Esophagus (tissue), 2 donors: ENCODE measurements around the gene FKBP3. TPM values are rescaled to one million over a fixed set of nuclear protein-coding genes. Genes with fewer than 3 reads are reported as not detected.
"Not testable (repeated sequence)": the region's sequence is repeated elsewhere in the genome, so short reads cannot be mapped to it uniquely, and the experiment has no call there.

Experiments
- H3K27ac ChIP-seq, 2 donors: one replicate each; pipeline ENCODE4 v1.5.1; 2013; ENCODE audit warnings: low read depth in 2 of 2, mild to moderate bottlenecking in 2 of 2, inconsistent platforms in 1 of 2, low read length in 1 of 2, moderate library complexity in 1 of 2
- H3K27me3 ChIP-seq, 2 donors: one replicate each; pipeline ENCODE4 v1.6.1; 2013; ENCODE audit warnings: low read length in 2 of 2, control low read depth in 1 of 2, mild to moderate bottlenecking in 1 of 2; ENCODE audit not compliant: insufficient read depth in 2 of 2, control insufficient read depth in 1 of 2
- H3K36me3 ChIP-seq, 2 donors: one replicate each; pipeline ENCODE4 v1.6.1; 2013; ENCODE audit warnings: low read length in 1 of 2; ENCODE audit not compliant: control insufficient read depth in 2 of 2, insufficient read depth in 2 of 2
- H3K4me1 ChIP-seq, 2 donors: one replicate each; pipeline ENCODE4 v1.6.1; 2013; ENCODE audit warnings: low read length in 1 of 2; ENCODE audit not compliant: control insufficient read depth in 2 of 2, insufficient read depth in 2 of 2
- H3K4me3 ChIP-seq, 2 donors: one replicate each; pipeline ENCODE4 v1.5.1; 2013; ENCODE audit warnings: low read length in 2 of 2, mild to moderate bottlenecking in 2 of 2, low read depth in 1 of 2, moderate library complexity in 1 of 2
- H3K9me3 ChIP-seq, 2 donors: one replicate each; pipeline ENCODE4 v1.6.1; 2013; ENCODE audit warnings: mild to moderate bottlenecking in 2 of 2, low read depth in 1 of 2, low read length in 1 of 2, moderate library complexity in 1 of 2; ENCODE audit not compliant: control insufficient read depth in 2 of 2, insufficient read depth in 1 of 2
- WGBS, 2 donors: extraction: QIAGEN DNeasy Blood & Tissue Kit; methylation state at CpG; one replicate each; pipeline ENCODE4 v1.1.7; 2013; 5-methylcytosine and 5-hydroxymethylcytosine counted together
- polyA plus RNA-seq, 2 donors: library from polyadenylated mRNA; stranded (reverse); fragments of 200-250 nt; gene quantifications; one replicate each; pipeline ENCODE4 v1.2.3, GENCODE V29; 2013
- donor health status: healthy with polysubstance abuse.
- donor health status: Bipolar disorder and iron deficiency.

The FKBP3 gene
- polyA plus RNA-seq, 2 donors, result 68.2 to 87.1 TPM

- not testable (repeated sequence) for H3K36me3 ChIP-seq, H3K4me3 ChIP-seq, H3K9me3 ChIP-seq, H3K27ac ChIP-seq, H3K27me3 ChIP-seq, H3K4me1 ChIP-seq
- 92 to 96% methylated on average over 8 of the region's 8 CpGs for WGBS, 2 donors
Measured at GRCh38 chr14:45142083-45142482, 7.8 kb upstream of the FKBP3 start.

- Histone ChIP-seq H3K27me3 (no peaks in the 10 kb centered on the region), H3K36me3 (no peaks in the 10 kb centered on the region), H3K27ac (no peak overlapping the region), H3K4me1 (no peaks in the 10 kb centered on the region), H3K9me3 (no peaks in the 10 kb centered on the region), H3K4me3 (no peak overlapping the region)
- 92 to 97% methylated on average over 6 of the region's 6 CpGs for WGBS, 2 donors
Measured at GRCh38 chr14:45140661-45141187, 6.4 kb upstream of the FKBP3 start.

- Histone ChIP-seq H3K36me3 (no peaks in the 10 kb centered on the region), H3K4me3 (peak overlapping the region; percentile 69 to 79), H3K4me1 (no peaks in the 10 kb centered on the region), H3K9me3 (no peaks in the 10 kb centered on the region), H3K27me3 (no peaks in the 10 kb centered on the region), H3K27ac (peak overlapping the region in 1 of 2 donors; percentile 93)
- 1% methylated on average over 7 of the region's 7 CpGs for WGBS, 2 donors
Measured at GRCh38 chr14:45136399-45136798, 2.1 kb upstream of the FKBP3 start.

GRCh38 chr14:45135659-45136395, 1.5 kb upstream of the FKBP3 start, which contains the start of gene FANCM:
TSS of gene FANCM (plus strand) at chr14:45135930. CDS start at chr14:45136032, 102 bp downstream.
- no peaks in the 10 kb centered on the region for H3K9me3 ChIP-seq
- no peaks in the 10 kb centered on the region for H3K4me1 ChIP-seq
- peak within 1 kb of the TSS; percentile 69 to 79 for H3K4me3 ChIP-seq
- 0% methylated on average over 48 of the region's 48 CpGs for WGBS, 2 donors
- H3K36me3 ChIP-seq, result no peaks in the 10 kb centered on the region
- H3K27ac ChIP-seq, result peak within 1 kb of the TSS; percentile 80 to 93
- no peaks in the 10 kb centered on the region for H3K27me3 ChIP-seq

GRCh38 chr14:45135156-45135555, 875 bp upstream of the FKBP3 start:
- Histone ChIP-seq H3K4me1 (no peaks in the 10 kb centered on the region), H3K4me3 (peak overlapping the region in 1 of 2 donors; percentile 69), H3K27me3 (no peaks in the 10 kb centered on the region), H3K36me3 (no peaks in the 10 kb centered on the region), H3K9me3 (no peaks in the 10 kb centered on the region), H3K27ac (peak overlapping the region in 1 of 2 donors; percentile 80)
- WGBS, 2 donors, result 0% methylated on average over 7 of the region's 7 CpGs

- H3K4me3 ChIP-seq, result peak overlapping the region; percentile 69 to 73
- H3K27me3 ChIP-seq, result no peaks in the 10 kb centered on the region
- WGBS, 2 donors, result 0 to 1% methylated on average over 9 of the region's 9 CpGs
- H3K27ac ChIP-seq, result peak overlapping the region; percentile 86 to 91
- H3K9me3 ChIP-seq, result no peaks in the 10 kb centered on the region
- no peaks in the 10 kb centered on the region for H3K36me3 ChIP-seq
- H3K4me1 ChIP-seq, result no peaks in the 10 kb centered on the region
Measured at GRCh38 chr14:45133683-45134050, 614 bp downstream of the FKBP3 start.

GRCh38 chr14:45128963-45129629, 5.2 kb downstream of the FKBP3 start:
- H3K4me3 ChIP-seq, result no peak overlapping the region
- 55 to 98% methylated on average over 1 of the region's 1 CpG for WGBS, 2 donors
- peaks cover 0 to 2% of the 10 kb centered on the region in 2 donors for H3K36me3 ChIP-seq
- no peaks in the 10 kb centered on the region for H3K27me3 ChIP-seq
- H3K9me3 ChIP-seq, result no peaks in the 10 kb centered on the region
- no peak overlapping the region for H3K27ac ChIP-seq
- H3K4me1 ChIP-seq, result no peaks in the 10 kb centered on the region

GRCh38 chr14:45125754-45126153, 8.5 kb downstream of the FKBP3 start:
- WGBS, 2 donors, result 98% methylated on average over 2 of the region's 2 CpGs

GRCh38 chr14:45123271-45123670, 11.0 kb downstream of the FKBP3 start:
- peaks cover 4 to 6% of the 10 kb centered on the region in 2 donors for H3K36me3 ChIP-seq
- no peak overlapping the region for H3K27ac ChIP-seq
- no peak overlapping the region for H3K4me3 ChIP-seq
- H3K4me1 ChIP-seq, result no peaks in the 10 kb centered on the region
- H3K27me3 ChIP-seq, result no peaks in the 10 kb centered on the region
- H3K9me3 ChIP-seq, result no peaks in the 10 kb centered on the region
- 96 to 97% methylated on average over 3 of the region's 3 CpGs for WGBS, 2 donors

More at GRCh38 chr14:45125754-45126153, 8.5 kb downstream of the FKBP3 start:
- H3K27ac ChIP-seq, result no peak overlapping the region
- no peak overlapping the region for H3K4me3 ChIP-seq
- H3K36me3 ChIP-seq, result peaks cover 2 to 6% of the 10 kb centered on the region in 2 donors
- H3K9me3 ChIP-seq, result no peaks in the 10 kb centered on the region
- H3K27me3 ChIP-seq, result no peaks in the 10 kb centered on the region
- no peaks in the 10 kb centered on the region for H3K4me1 ChIP-seq
